HEK293 (cell line): ENCODE results near the gene MTUS2.

Experiments used
- CTCF ChIA-PET: fragments of 350-600 bp; formaldehyde crosslinking; extraction: SDS; loops from one replicate; lab custom pipeline; 2021; ENCODE audit warnings: antibody characterized with exemption; lab: Yijun Ruan, JAX
- POLR2A ChIA-PET: fragments of 300-600 bp; formaldehyde crosslinking; extraction: SDS; loops from one replicate; lab custom pipeline; 2020; ENCODE audit warnings: antibody characterized with exemption, inconsistent platforms; lab: Yijun Ruan, JAX
- H3K27ac ChIP-seq: fragments of 200-500 bp; sonication (Bioruptor generic); 2 replicates; pipeline ENCODE4 v1.5.1; 2014; ENCODE audit warnings: low read depth, low read length, control low read depth, inconsistent platforms; ENCODE audit errors: extremely low read depth
- H3K36me3 ChIP-seq, 2 experiments: fragments of 200-500 bp in 1 of 2; sonication (Bioruptor generic) in 1 of 2; 1 replicate in 1 of 2; 2 replicates in 1 of 2; pipeline ENCODE4 v1.5.1; 2014 to 2017; ENCODE audit warnings: inconsistent platforms in 2 of 2, low read length in 2 of 2; ENCODE audit not compliant: control insufficient read depth in 2 of 2, insufficient read depth in 1 of 2
- H3K4me1 ChIP-seq: fragments of 200-500 bp; sonication (Bioruptor generic); 2 replicates; pipeline ENCODE4 v1.5.1; 2014; ENCODE audit warnings: mild to moderate bottlenecking, low read length, inconsistent platforms; ENCODE audit not compliant: control insufficient read depth, insufficient read depth
- H3K4me3 ChIP-seq: 2 replicates; pipeline ENCODE4 v1.5.1; 2011; ENCODE audit warnings: low read depth, mild to moderate bottlenecking, control low read depth, low read length, moderate library complexity
- H3K9me3 ChIP-seq: fragments of 200-500 bp; sonication (Bioruptor generic); 2 replicates; pipeline ENCODE4 v1.5.1; 2014; ENCODE audit warnings: low read depth, low read length, inconsistent platforms; ENCODE audit not compliant: control insufficient read depth, insufficient read depth
- HOXA7 ChIP-seq: sonication (generic); formaldehyde crosslinking; IDR thresholded peaks from 2 replicates; pipeline ENCODE4 v1.8.1; 2022; ENCODE audit warnings: missing genetic modification reagents, borderline replicate concordance
- KLF8 ChIP-seq: fragments of 450-650 bp; formaldehyde crosslinking; IDR thresholded peaks from 2 replicates; pipeline ENCODE4 v1.5.1; 2016; ENCODE audit warnings: missing biosample characterization, missing genetic modification characterization
- PRDM1 ChIP-seq: fragments of 450-650 bp; formaldehyde crosslinking; IDR thresholded peaks from 2 replicates; pipeline ENCODE4; 2016; ENCODE audit warnings: missing biosample characterization, missing genetic modification characterization
- SCRT2 ChIP-seq: fragments of 450-650 bp; formaldehyde crosslinking; IDR thresholded peaks from 2 replicates; pipeline ENCODE4 v1.5.1; 2016; ENCODE audit warnings: missing biosample characterization, missing genetic modification characterization
- SP2 ChIP-seq: fragments of 450-650 bp; formaldehyde crosslinking; IDR thresholded peaks from 2 replicates; pipeline ENCODE4 v1.5.1; 2016; ENCODE audit warnings: missing biosample characterization, missing genetic modification characterization
- SP3 ChIP-seq: fragments of 450-650 bp; formaldehyde crosslinking; IDR thresholded peaks from 2 replicates; pipeline ENCODE4 v1.5.1; 2016; ENCODE audit warnings: missing biosample characterization, missing genetic modification characterization
- ZBTB21 ChIP-seq: fragments of 450-650 bp; formaldehyde crosslinking; IDR thresholded peaks from 2 replicates; pipeline ENCODE4 v1.5.1; 2017; ENCODE audit warnings: missing biosample characterization, missing genetic modification characterization
- ZNF140 ChIP-seq: fragments of 450-650 bp; formaldehyde crosslinking; IDR thresholded peaks from 2 replicates; pipeline ENCODE4 v1.5.1; 2016; ENCODE audit warnings: missing biosample characterization, missing genetic modification characterization
- ZNF169 ChIP-seq: fragments of 450-650 bp; formaldehyde crosslinking; IDR thresholded peaks from 2 replicates; pipeline ENCODE4 v1.5.1; 2016; ENCODE audit warnings: missing biosample characterization, missing genetic modification characterization
- ZNF335 ChIP-seq: fragments of 450-650 bp; formaldehyde crosslinking; conservative IDR thresholded peaks from 2 replicates; pipeline ENCODE4 v1.5.1; 2016; ENCODE audit warnings: missing biosample characterization, missing genetic modification characterization
- ZNF473 ChIP-seq: fragments of 450-650 bp; formaldehyde crosslinking; IDR thresholded peaks from 2 replicates; pipeline ENCODE4 v1.5.1; 2017; ENCODE audit warnings: missing biosample characterization, missing genetic modification characterization
- ZNF544 ChIP-seq: fragments of 450-650 bp; formaldehyde crosslinking; IDR thresholded peaks from 2 replicates; pipeline ENCODE4 v1.5.0; 2017; ENCODE audit warnings: missing biosample characterization, missing genetic modification characterization
- ZNF660 ChIP-seq: fragments of 450-650 bp; IDR thresholded peaks from 2 replicates; pipeline ENCODE4 v1.5.1; 2018; ENCODE audit warnings: missing biosample characterization, mild to moderate bottlenecking, missing genetic modification characterization
- TF ChIP-seq, protein P1 (sequence below): fragments of 450-650 bp; formaldehyde crosslinking; IDR thresholded peaks from 2 replicates; pipeline ENCODE4 v1.5.1; 2016; ENCODE audit warnings: missing biosample characterization, missing genetic modification characterization, borderline replicate concordance
- TF ChIP-seq, protein P2 (sequence below): fragments of 450-650 bp; formaldehyde crosslinking; IDR thresholded peaks from 2 replicates; pipeline ENCODE4 v1.5.1; 2016; ENCODE audit warnings: missing biosample characterization, missing genetic modification characterization, low read depth
- TF ChIP-seq, protein P3 (sequence below): fragments of 450-650 bp; formaldehyde crosslinking; IDR thresholded peaks from 2 replicates; pipeline ENCODE4 v1.5.1; 2017; ENCODE audit warnings: missing biosample characterization, missing genetic modification characterization
- TF ChIP-seq, protein P4 (sequence below): fragments of 450-650 bp; formaldehyde crosslinking; IDR thresholded peaks from 2 replicates; pipeline ENCODE4 v1.5.1; 2016; ENCODE audit warnings: missing biosample characterization, missing genetic modification characterization
- TF ChIP-seq, protein P5 (sequence below): fragments of 450-650 bp; formaldehyde crosslinking; IDR thresholded peaks from 2 replicates; pipeline ENCODE4 v1.5.1; 2016; ENCODE audit warnings: missing biosample characterization, missing genetic modification characterization
- TF ChIP-seq, protein P6 (sequence below): fragments of 450-650 bp; formaldehyde crosslinking; IDR thresholded peaks from 2 replicates; pipeline ENCODE4 v1.5.1; 2016; ENCODE audit warnings: missing biosample characterization, missing genetic modification characterization
- TF ChIP-seq, protein P7 (sequence below): fragments of 450-650 bp; formaldehyde crosslinking; IDR thresholded peaks from 2 replicates; pipeline ENCODE4 v1.5.1; 2016; ENCODE audit warnings: missing biosample characterization, missing genetic modification characterization
- TF ChIP-seq, protein P8 (sequence below): fragments of 450-650 bp; formaldehyde crosslinking; IDR thresholded peaks from 2 replicates; pipeline ENCODE4 v1.5.1; 2016; ENCODE audit warnings: missing biosample characterization, missing genetic modification characterization

The MTUS2 gene

DNA sequence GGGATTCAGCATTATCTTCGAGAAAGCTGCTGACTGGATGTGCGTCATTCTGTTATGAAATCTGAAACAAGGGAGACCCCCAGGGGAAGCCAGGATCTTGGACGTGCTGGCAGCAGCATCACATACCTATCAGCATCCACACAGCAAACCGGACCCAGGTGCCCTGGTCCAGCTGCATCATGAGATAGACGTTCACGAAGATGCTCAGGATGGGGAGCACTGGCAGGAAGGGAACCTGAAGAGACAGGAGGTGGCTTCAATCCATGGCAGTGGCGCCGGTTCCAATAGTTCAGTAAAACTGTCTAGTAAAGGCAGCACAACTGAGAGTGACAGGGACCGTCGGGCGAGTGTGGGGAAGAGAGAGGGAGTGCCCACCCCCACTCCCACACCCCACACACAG lies 695.9 kb downstream of the MTUS2 start (continued):
- TF ChIP-seq, protein P1, sequence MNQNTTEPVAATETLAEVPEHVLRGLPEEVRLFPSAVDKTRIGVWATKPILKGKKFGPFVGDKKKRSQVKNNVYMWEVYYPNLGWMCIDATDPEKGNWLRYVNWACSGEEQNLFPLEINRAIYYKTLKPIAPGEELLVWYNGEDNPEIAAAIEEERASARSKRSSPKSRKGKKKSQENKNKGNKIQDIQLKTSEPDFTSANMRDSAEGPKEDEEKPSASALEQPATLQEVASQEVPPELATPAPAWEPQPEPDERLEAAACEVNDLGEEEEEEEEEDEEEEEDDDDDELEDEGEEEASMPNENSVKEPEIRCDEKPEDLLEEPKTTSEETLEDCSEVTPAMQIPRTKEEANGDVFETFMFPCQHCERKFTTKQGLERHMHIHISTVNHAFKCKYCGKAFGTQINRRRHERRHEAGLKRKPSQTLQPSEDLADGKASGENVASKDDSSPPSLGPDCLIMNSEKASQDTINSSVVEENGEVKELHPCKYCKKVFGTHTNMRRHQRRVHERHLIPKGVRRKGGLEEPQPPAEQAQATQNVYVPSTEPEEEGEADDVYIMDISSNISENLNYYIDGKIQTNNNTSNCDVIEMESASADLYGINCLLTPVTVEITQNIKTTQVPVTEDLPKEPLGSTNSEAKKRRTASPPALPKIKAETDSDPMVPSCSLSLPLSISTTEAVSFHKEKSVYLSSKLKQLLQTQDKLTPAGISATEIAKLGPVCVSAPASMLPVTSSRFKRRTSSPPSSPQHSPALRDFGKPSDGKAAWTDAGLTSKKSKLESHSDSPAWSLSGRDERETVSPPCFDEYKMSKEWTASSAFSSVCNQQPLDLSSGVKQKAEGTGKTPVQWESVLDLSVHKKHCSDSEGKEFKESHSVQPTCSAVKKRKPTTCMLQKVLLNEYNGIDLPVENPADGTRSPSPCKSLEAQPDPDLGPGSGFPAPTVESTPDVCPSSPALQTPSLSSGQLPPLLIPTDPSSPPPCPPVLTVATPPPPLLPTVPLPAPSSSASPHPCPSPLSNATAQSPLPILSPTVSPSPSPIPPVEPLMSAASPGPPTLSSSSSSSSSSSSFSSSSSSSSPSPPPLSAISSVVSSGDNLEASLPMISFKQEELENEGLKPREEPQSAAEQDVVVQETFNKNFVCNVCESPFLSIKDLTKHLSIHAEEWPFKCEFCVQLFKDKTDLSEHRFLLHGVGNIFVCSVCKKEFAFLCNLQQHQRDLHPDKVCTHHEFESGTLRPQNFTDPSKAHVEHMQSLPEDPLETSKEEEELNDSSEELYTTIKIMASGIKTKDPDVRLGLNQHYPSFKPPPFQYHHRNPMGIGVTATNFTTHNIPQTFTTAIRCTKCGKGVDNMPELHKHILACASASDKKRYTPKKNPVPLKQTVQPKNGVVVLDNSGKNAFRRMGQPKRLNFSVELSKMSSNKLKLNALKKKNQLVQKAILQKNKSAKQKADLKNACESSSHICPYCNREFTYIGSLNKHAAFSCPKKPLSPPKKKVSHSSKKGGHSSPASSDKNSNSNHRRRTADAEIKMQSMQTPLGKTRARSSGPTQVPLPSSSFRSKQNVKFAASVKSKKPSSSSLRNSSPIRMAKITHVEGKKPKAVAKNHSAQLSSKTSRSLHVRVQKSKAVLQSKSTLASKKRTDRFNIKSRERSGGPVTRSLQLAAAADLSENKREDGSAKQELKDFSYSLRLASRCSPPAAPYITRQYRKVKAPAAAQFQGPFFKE (tag by site-specific recombination) = no peak
- TF ChIP-seq ZBTB21 (tag by site-specific recombination) = no peak
- no peak for TF ChIP-seq ZNF169
- TF ChIP-seq ZNF473 (tag by site-specific recombination) = no peak
- TF ChIP-seq, protein P2, sequence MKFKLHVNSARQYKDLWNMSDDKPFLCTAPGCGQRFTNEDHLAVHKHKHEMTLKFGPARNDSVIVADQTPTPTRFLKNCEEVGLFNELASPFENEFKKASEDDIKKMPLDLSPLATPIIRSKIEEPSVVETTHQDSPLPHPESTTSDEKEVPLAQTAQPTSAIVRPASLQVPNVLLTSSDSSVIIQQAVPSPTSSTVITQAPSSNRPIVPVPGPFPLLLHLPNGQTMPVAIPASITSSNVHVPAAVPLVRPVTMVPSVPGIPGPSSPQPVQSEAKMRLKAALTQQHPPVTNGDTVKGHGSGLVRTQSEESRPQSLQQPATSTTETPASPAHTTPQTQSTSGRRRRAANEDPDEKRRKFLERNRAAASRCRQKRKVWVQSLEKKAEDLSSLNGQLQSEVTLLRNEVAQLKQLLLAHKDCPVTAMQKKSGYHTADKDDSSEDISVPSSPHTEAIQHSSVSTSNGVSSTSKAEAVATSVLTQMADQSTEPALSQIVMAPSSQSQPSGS = no peak
- TF ChIP-seq SP2 (tag by site-specific recombination) = no peak
- no peak for TF ChIP-seq SP3 (tag by site-specific recombination)
- no peak for TF ChIP-seq ZNF660
- TF ChIP-seq, all 188 proteins: peak for 0

DNA sequence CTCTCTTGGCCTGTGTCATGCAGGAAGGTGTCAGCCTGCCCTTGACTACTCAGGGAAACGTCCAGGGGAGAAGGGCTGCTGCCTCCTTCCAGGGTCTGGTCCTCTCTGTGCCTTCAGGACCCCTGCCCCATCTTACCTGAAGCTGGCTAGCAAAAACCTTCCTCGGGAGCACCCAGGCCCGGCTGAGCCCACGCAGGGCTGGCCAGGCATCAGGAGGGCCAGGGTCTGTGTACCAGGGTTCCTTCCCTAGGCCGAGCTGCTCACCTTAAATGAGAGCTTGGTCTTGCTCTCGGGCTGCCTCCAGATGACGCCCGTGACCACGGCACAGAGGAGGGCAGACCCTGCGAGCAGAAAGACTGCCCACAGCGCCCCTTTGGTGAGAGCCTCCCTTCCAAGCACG lies 696.7 kb downstream of the MTUS2 start:
- Histone ChIP-seq H3K27ac (no peak overlapping the region), H3K4me1 (no peaks in the 10 kb centered on the region), H3K36me3 (peaks cover 0 to 95% of the 10 kb centered on the region in 2 experiments; a peak in 2 of 3 replicates), H3K9me3 (no peaks in the 10 kb centered on the region), H3K4me3 (no peak overlapping the region)
- CTCF ChIA-PET = interaction anchor here (3.1 kb wide), 1 partner anchor 9 kb away, joined by 17 read pairs; no protein-coding TSS in a partner anchor
- POLR2A ChIA-PET = no interaction called here
- TF ChIP-seq HOXA7 (CRISPR knock-in tag) (no peak), ZNF473 (tag by site-specific recombination) (no peak), PRDM1 (tag by site-specific recombination) (no peak), SCRT2 (no peak), ZNF544 (tag by site-specific recombination) (no peak), ZNF140 (tag by site-specific recombination) (no peak), ZNF335 (tag by site-specific recombination) (no peak), KLF8 (tag by site-specific recombination) (no peak)
- TF ChIP-seq, protein P3, sequence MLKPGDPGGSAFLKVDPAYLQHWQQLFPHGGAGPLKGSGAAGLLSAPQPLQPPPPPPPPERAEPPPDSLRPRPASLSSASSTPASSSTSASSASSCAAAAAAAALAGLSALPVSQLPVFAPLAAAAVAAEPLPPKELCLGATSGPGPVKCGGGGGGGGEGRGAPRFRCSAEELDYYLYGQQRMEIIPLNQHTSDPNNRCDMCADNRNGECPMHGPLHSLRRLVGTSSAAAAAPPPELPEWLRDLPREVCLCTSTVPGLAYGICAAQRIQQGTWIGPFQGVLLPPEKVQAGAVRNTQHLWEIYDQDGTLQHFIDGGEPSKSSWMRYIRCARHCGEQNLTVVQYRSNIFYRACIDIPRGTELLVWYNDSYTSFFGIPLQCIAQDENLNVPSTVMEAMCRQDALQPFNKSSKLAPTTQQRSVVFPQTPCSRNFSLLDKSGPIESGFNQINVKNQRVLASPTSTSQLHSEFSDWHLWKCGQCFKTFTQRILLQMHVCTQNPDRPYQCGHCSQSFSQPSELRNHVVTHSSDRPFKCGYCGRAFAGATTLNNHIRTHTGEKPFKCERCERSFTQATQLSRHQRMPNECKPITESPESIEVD = no peak
- TF ChIP-seq, protein P4, sequence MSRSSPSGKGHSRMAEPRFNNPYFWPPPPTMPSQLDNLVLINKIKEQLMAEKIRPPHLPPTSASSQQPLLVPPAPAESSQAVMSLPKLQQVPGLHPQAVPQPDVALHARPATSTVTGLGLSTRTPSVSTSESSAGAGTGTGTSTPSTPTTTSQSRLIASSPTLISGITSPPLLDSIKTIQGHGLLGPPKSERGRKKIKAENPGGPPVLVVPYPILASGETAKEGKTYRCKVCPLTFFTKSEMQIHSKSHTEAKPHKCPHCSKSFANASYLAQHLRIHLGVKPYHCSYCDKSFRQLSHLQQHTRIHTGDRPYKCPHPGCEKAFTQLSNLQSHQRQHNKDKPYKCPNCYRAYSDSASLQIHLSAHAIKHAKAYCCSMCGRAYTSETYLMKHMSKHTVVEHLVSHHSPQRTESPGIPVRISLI (tag by site-specific recombination) = no peak
- TF ChIP-seq, protein P5, sequence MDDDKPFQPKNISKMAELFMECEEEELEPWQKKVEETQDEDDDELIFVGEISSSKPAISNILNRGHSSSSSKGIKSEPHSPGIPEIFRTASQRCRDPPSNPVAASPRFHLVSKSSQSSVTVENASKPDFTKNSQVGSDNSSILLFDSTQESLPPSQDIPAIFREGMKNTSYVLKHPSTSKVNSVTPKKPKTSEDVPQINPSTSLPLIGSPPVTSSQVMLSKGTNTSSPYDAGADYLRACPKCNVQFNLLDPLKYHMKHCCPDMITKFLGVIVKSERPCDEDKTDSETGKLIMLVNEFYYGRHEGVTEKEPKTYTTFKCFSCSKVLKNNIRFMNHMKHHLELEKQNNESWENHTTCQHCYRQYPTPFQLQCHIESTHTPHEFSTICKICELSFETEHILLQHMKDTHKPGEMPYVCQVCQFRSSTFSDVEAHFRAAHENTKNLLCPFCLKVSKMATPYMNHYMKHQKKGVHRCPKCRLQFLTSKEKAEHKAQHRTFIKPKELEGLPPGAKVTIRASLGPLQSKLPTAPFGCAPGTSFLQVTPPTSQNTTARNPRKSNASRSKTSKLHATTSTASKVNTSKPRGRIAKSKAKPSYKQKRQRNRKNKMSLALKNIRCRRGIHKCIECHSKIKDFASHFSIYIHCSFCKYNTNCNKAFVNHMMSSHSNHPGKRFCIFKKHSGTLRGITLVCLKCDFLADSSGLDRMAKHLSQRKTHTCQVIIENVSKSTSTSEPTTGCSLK (tag by site-specific recombination) = no peak
- TF ChIP-seq, protein P6, sequence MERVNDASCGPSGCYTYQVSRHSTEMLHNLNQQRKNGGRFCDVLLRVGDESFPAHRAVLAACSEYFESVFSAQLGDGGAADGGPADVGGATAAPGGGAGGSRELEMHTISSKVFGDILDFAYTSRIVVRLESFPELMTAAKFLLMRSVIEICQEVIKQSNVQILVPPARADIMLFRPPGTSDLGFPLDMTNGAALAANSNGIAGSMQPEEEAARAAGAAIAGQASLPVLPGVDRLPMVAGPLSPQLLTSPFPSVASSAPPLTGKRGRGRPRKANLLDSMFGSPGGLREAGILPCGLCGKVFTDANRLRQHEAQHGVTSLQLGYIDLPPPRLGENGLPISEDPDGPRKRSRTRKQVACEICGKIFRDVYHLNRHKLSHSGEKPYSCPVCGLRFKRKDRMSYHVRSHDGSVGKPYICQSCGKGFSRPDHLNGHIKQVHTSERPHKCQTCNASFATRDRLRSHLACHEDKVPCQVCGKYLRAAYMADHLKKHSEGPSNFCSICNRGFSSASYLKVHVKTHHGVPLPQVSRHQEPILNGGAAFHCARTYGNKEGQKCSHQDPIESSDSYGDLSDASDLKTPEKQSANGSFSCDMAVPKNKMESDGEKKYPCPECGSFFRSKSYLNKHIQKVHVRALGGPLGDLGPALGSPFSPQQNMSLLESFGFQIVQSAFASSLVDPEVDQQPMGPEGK (tag by site-specific recombination) = no peak
- TF ChIP-seq, protein P7, sequence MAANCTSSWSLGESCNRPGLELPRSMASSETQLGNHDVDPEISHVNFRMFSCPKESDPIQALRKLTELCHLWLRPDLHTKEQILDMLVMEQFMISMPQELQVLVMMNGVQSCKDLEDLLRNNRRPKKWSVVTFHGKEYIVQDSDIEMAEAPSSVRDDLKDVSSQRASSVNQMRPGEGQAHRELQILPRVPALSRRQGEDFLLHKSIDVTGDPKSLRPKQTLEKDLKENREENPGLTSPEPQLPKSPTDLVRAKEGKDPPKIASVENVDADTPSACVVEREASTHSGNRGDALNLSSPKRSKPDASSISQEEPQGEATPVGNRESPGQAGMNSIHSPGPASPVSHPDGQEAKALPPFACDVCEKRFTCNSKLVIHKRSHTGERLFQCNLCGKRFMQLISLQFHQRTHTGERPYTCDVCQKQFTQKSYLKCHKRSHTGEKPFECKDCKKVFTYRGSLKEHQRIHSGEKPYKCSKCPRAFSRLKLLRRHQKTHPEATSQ (tag by site-specific recombination) = no peak
- TF ChIP-seq, protein P8, sequence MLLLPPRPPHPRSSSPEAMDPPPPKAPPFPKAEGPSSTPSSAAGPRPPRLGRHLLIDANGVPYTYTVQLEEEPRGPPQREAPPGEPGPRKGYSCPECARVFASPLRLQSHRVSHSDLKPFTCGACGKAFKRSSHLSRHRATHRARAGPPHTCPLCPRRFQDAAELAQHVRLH = no peak
